ENCODE measurements around the gene KRTAP5-10. TPM values are rescaled to one million over a fixed set of nuclear protein-coding genes. Genes with fewer than 3 reads are reported as not detected.
"Not testable (repeated sequence)": the region's sequence is repeated elsewhere in the genome, so short reads cannot be mapped to it uniquely, and the experiment has no call there.

The KRTAP5-10 gene
- total and polyA plus RNA-seq, 2 donors (not counting 1 experiment from before 2014, with no cell fraction given), result not detected

DNA sequence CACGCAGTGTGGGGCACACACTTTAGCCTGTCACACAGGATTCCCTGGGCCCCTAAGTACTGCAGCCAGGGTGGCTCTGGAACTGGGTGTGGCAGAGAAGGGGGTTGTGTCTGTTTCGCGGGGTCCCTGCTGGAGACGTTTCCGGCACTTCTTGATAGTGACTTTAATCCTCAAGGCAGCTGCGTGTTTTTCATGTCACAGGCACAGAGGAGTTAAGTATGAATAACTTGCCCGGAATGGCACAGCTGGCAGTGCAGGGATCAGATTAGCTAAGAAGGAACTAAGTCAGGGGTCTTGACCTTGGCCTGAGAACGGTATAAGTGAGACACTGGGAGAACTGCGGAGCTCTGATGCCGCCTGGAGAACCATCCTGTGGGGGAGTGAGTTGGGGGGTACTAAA lies 45.8 kb upstream of the KRTAP5-10 start:
- Histone ChIP-seq H3K9me3 (ENCODE audit: control insufficient read depth, insufficient read depth, low read depth, low read length) (no peaks in the 10 kb centered on the region), H3K4me1 (ENCODE audit: control insufficient read depth, extremely low read depth, insufficient read depth, low read length) (no peaks in the 10 kb centered on the region), H3K4me2 (ENCODE audit: extremely low read depth, insufficient read depth, low read length) (no peak overlapping the region), H2AFZ (ENCODE audit: low read length) (no peak overlapping the region), H3K27me3 (ENCODE audit: control insufficient read depth, insufficient read depth, low read length) (no peaks in the 10 kb centered on the region), H3K36me3 (ENCODE audit: control insufficient read depth, insufficient read depth, low read length) (no peaks in the 10 kb centered on the region), H3K4me3 (replicated peaks in 1 of 4; ENCODE audit: control extremely low read depth in 1 of 4, insufficient read depth in 1 of 4, low read depth in 3 of 4, low read length in 4 of 4) (no peak overlapping the region), H3K9ac (ENCODE audit: insufficient read depth, low read length) (no peak overlapping the region), H3K79me2 (ENCODE audit: control insufficient read depth, insufficient read depth, low read length) (no peaks in the 10 kb centered on the region), H4K20me1 (ENCODE audit: control insufficient read depth, extremely low read depth, insufficient read depth, low read length) (no peaks in the 10 kb centered on the region), H3K27ac (ENCODE audit: insufficient read depth, low read length) (no peak overlapping the region)
- no peak for TF ChIP-seq EZH2 (IDR thresholded peaks at IDR 0.05; ENCODE audit: low read length, missing control alignments)
- TF ChIP-seq, protein P1, sequence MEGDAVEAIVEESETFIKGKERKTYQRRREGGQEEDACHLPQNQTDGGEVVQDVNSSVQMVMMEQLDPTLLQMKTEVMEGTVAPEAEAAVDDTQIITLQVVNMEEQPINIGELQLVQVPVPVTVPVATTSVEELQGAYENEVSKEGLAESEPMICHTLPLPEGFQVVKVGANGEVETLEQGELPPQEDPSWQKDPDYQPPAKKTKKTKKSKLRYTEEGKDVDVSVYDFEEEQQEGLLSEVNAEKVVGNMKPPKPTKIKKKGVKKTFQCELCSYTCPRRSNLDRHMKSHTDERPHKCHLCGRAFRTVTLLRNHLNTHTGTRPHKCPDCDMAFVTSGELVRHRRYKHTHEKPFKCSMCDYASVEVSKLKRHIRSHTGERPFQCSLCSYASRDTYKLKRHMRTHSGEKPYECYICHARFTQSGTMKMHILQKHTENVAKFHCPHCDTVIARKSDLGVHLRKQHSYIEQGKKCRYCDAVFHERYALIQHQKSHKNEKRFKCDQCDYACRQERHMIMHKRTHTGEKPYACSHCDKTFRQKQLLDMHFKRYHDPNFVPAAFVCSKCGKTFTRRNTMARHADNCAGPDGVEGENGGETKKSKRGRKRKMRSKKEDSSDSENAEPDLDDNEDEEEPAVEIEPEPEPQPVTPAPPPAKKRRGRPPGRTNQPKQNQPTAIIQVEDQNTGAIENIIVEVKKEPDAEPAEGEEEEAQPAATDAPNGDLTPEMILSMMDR (conservative IDR thresholded peaks at IDR 0.05 in 1 of 2, IDR thresholded peaks at IDR 0.05 in 1 of 2; ENCODE audit: low read depth in 1 of 2, low read length in 2 of 2), result no peak
- DNase-seq (ENCODE audit: low read depth in 2 of 2), result no peak

DNA sequence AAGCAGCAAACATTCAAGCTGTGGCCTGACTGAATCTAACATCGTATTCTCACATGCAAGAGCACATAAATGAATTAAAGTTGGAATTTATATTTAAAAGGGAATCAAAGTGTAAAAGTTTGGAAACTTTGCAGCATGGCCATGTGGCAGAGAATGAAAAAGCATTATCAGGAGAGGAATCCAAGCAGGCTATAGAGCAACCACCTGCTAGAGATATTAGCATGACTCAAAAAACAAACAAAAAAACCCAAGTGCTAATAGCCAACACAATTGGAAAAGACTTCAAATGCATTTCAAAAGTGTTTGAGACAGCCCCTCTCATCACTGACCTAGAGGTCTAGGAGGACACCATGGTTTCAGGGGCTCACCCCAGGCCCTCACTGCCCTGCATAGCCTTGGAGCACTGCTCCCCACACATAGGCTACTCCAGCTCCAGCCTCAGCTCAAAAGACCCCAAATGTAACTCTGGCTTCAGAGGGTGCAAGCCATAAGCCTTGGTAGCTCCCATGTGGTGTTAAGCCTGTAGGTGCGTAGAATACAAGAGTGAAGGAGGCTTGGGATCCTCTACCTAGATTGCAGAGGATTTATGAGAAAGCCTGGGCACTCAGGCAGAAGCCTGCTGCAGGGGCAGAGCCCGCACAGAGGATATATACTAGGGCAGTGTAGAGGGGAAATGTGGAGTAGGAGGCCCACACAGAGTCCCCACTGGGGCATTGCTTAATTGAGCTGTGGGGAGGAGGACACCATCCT lies 40.0 kb upstream of the KRTAP5-10 start:
- H3K27ac ChIP-seq (ENCODE audit: insufficient read depth, low read length), result no peak overlapping the region
- H3K4me3 ChIP-seq (replicated peaks in 1 of 4; ENCODE audit: control extremely low read depth in 1 of 4, insufficient read depth in 1 of 4, low read depth in 3 of 4, low read length in 4 of 4), result no peak overlapping the region
- H2AFZ ChIP-seq (ENCODE audit: low read length), result no peak overlapping the region
- TF ChIP-seq EZH2 (IDR thresholded peaks at IDR 0.05; ENCODE audit: low read length, missing control alignments), result no peak
- TF ChIP-seq, protein P1 (conservative IDR thresholded peaks at IDR 0.05 in 1 of 2, IDR thresholded peaks at IDR 0.05 in 1 of 2; ENCODE audit: low read depth in 1 of 2, low read length in 2 of 2), result no peak
- no peaks in the 10 kb centered on the region for H3K4me1 ChIP-seq (ENCODE audit: control insufficient read depth, extremely low read depth, insufficient read depth, low read length)
- no peaks in the 10 kb centered on the region for H3K9me3 ChIP-seq (ENCODE audit: control insufficient read depth, insufficient read depth, low read depth, low read length)
- no peak overlapping the region for H3K4me2 ChIP-seq (ENCODE audit: extremely low read depth, insufficient read depth, low read length)
- no peaks in the 10 kb centered on the region for H3K27me3 ChIP-seq (ENCODE audit: control insufficient read depth, insufficient read depth, low read length)
- no peak for DNase-seq (ENCODE audit: low read depth in 2 of 2)
- H3K9ac ChIP-seq (ENCODE audit: insufficient read depth, low read length), result no peak overlapping the region
- no peaks in the 10 kb centered on the region for H3K36me3 ChIP-seq (ENCODE audit: control insufficient read depth, insufficient read depth, low read length)
- H4K20me1 ChIP-seq (ENCODE audit: control insufficient read depth, extremely low read depth, insufficient read depth, low read length), result no peaks in the 10 kb centered on the region
- H3K79me2 ChIP-seq (ENCODE audit: control insufficient read depth, insufficient read depth, low read length), result no peaks in the 10 kb centered on the region

DNA sequence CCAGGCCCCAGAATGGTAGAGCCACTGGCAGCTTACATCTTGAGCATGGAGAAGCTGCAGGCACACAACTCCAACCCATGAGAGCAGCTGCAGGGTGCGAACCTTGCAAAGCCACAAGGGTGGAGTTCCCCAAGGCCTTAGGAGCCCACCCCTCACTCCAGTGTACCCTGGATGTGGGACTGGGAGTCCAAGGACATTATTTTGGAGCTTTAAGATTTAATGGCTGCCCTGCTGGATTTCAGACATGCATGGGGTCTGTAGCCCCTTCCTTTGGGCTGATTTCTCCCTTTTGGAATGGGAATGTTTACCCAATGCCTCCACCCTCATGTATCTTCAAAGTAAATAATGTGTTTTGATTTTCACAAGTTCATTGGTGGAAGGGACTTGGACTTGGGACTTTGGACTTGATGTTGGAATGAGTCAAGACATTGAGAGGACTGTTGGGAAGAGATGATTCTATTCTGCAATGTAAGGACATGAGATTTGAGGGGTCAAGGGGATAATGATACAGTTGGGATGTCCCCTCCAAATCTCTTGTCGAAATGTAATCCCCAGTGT lies 39.3 kb upstream of the KRTAP5-10 start:
- no peaks in the 10 kb centered on the region for H3K79me2 ChIP-seq (ENCODE audit: control insufficient read depth, insufficient read depth, low read length)
- no peaks in the 10 kb centered on the region for H3K9me3 ChIP-seq (ENCODE audit: control insufficient read depth, insufficient read depth, low read depth, low read length)
- no peaks in the 10 kb centered on the region for H3K4me1 ChIP-seq (ENCODE audit: control insufficient read depth, extremely low read depth, insufficient read depth, low read length)
- no peak overlapping the region for H3K27ac ChIP-seq (ENCODE audit: insufficient read depth, low read length)
- TF ChIP-seq EZH2 (IDR thresholded peaks at IDR 0.05; ENCODE audit: low read length, missing control alignments), result no peak
- TF ChIP-seq, protein P1 (conservative IDR thresholded peaks at IDR 0.05 in 1 of 2, IDR thresholded peaks at IDR 0.05 in 1 of 2; ENCODE audit: low read depth in 1 of 2, low read length in 2 of 2), result no peak
- DNase-seq (ENCODE audit: low read depth in 2 of 2), result no peak
- no peak overlapping the region for H3K4me3 ChIP-seq (replicated peaks in 1 of 4; ENCODE audit: control extremely low read depth in 1 of 4, insufficient read depth in 1 of 4, low read depth in 3 of 4, low read length in 4 of 4)
- H2AFZ ChIP-seq (ENCODE audit: low read length), result no peak overlapping the region
- H3K27me3 ChIP-seq (ENCODE audit: control insufficient read depth, insufficient read depth, low read length), result no peaks in the 10 kb centered on the region
- no peaks in the 10 kb centered on the region for H3K36me3 ChIP-seq (ENCODE audit: control insufficient read depth, insufficient read depth, low read length)
- no peak overlapping the region for H3K9ac ChIP-seq (ENCODE audit: insufficient read depth, low read length)
- no peak overlapping the region for H3K4me2 ChIP-seq (ENCODE audit: extremely low read depth, insufficient read depth, low read length)
- H4K20me1 ChIP-seq (ENCODE audit: control insufficient read depth, extremely low read depth, insufficient read depth, low read length), result no peaks in the 10 kb centered on the region

- H3K9me3 ChIP-seq (ENCODE audit: control insufficient read depth, insufficient read depth, low read depth, low read length); H3K4me3 ChIP-seq (replicated peaks in 1 of 4; ENCODE audit: control extremely low read depth in 1 of 4, insufficient read depth in 1 of 4, low read depth in 3 of 4, low read length in 4 of 4); H3K9ac ChIP-seq (ENCODE audit: insufficient read depth, low read length); H4K20me1 ChIP-seq (ENCODE audit: control insufficient read depth, extremely low read depth, insufficient read depth, low read length); H3K4me1 ChIP-seq (ENCODE audit: control insufficient read depth, extremely low read depth, insufficient read depth, low read length); H3K79me2 ChIP-seq (ENCODE audit: control insufficient read depth, insufficient read depth, low read length); H3K36me3 ChIP-seq (ENCODE audit: control insufficient read depth, insufficient read depth, low read length); H3K27ac ChIP-seq (ENCODE audit: insufficient read depth, low read length); DNase-seq (ENCODE audit: low read depth in 2 of 2); H2AFZ ChIP-seq (ENCODE audit: low read length); H3K27me3 ChIP-seq (ENCODE audit: control insufficient read depth, insufficient read depth, low read length); H3K4me2 ChIP-seq (ENCODE audit: extremely low read depth, insufficient read depth, low read length): not testable (repeated sequence)
Observed at GRCh38 chr11:71526796-71527575, 38.4 kb upstream of the KRTAP5-10 start, which contains the start of gene KRTAP5-7. TSS of gene KRTAP5-7 (plus strand) at chr11:71527267. CDS start at chr11:71527301, 34 bp downstream.

All from fibroblast of lung (primary cell).